Nephron (organoid): ENCODE results near the gene KRT76.

Source experiments
- H3K27ac Mint-ChIP-seq, 3 experiments: 2 replicates each; pipeline ENCODE4 v1.8.0; 2020; ENCODE audit warnings: mixed read lengths in 3 of 3, mild to moderate bottlenecking in 2 of 3, moderate library complexity in 1 of 3
- H3K27me3 Mint-ChIP-seq: 2 replicates; pipeline ENCODE4 v1.8.0; 2021; ENCODE audit warnings: low read depth, mild to moderate bottlenecking, moderate library complexity, mixed read lengths
- H3K36me3 Mint-ChIP-seq: 2 replicates; pipeline ENCODE4 v1.8.0; 2020; ENCODE audit warnings: low read depth, mixed read lengths
- H3K4me1 Mint-ChIP-seq: 2 replicates; pipeline ENCODE4 v1.8.0; 2020; ENCODE audit warnings: mixed read lengths
- H3K4me3 Mint-ChIP-seq, 3 experiments: 2 replicates each; pipeline ENCODE4 v1.8.0; 2020; ENCODE audit warnings: mild to moderate bottlenecking in 3 of 3, mixed read lengths in 3 of 3, moderate library complexity in 2 of 3
- H3K9me3 Mint-ChIP-seq: 2 replicates; pipeline ENCODE4 v1.8.0; 2020; ENCODE audit warnings: mixed read lengths
- CTCF ChIP-seq, 3 experiments: fragments of 200-600 bp; sonication (generic); IDR thresholded peaks; one replicate each; pipeline ENCODE4 v1.5.0; 2021; ENCODE audit warnings: antibody characterized with exemption in 3 of 3; ENCODE audit not compliant: unreplicated experiment in 3 of 3

KRT76 gene

GRCh38 chr12:52792185-52793029, 15.3 kb upstream of the KRT76 start:
- Mint-ChIP-seq H3K4me3 (no peak overlapping the region), H3K27me3 (peaks cover 41% of the 10 kb centered on the region), H3K9me3 (no peaks in the 10 kb centered on the region), H3K4me1 (no peaks in the 10 kb centered on the region), H3K27ac (no peak overlapping the region), H3K36me3 (no peaks in the 10 kb centered on the region)
- no peak for TF ChIP-seq CTCF (IDR thresholded peaks at IDR 0.05; ENCODE audit: unreplicated experiment in 3 of 3)

GRCh38 chr12:52791271-52792184, 14.4 kb upstream of the KRT76 start:
- Mint-ChIP-seq H3K27me3 (peaks cover 45% of the 10 kb centered on the region), H3K4me1 (no peaks in the 10 kb centered on the region), H3K9me3 (no peaks in the 10 kb centered on the region), H3K27ac (no peak overlapping the region), H3K36me3 (no peaks in the 10 kb centered on the region), H3K4me3 (no peak overlapping the region)
- TF ChIP-seq CTCF (IDR thresholded peaks at IDR 0.05; ENCODE audit: unreplicated experiment in 3 of 3): no peak

GRCh38 chr12:52790427-52791270, 13.5 kb upstream of the KRT76 start:
- Mint-ChIP-seq H3K9me3 (no peaks in the 10 kb centered on the region), H3K4me3 (no peak overlapping the region), H3K27me3 (peaks cover 47% of the 10 kb centered on the region), H3K4me1 (no peaks in the 10 kb centered on the region), H3K27ac (no peak overlapping the region), H3K36me3 (no peaks in the 10 kb centered on the region)
- TF ChIP-seq CTCF (IDR thresholded peaks at IDR 0.05; ENCODE audit: unreplicated experiment in 3 of 3): no peak

- no peak for TF ChIP-seq CTCF (IDR thresholded peaks at IDR 0.05; ENCODE audit: unreplicated experiment in 3 of 3)
- no peaks in the 10 kb centered on the region for H3K9me3 Mint-ChIP-seq
- H3K27ac Mint-ChIP-seq: no peak overlapping the region
- no peaks in the 10 kb centered on the region for H3K4me1 Mint-ChIP-seq
- H3K27me3 Mint-ChIP-seq: peaks cover 54% of the 10 kb centered on the region
- H3K4me3 Mint-ChIP-seq: no peak overlapping the region
- no peaks in the 10 kb centered on the region for H3K36me3 Mint-ChIP-seq
Measured at GRCh38 chr12:52789637-52790426, 12.7 kb upstream of the KRT76 start.
